AG09309 (cell line): ENCODE data around the gene RAPGEF4.

Experiments used
- DNase-seq: peaks from one replicate; pipeline ENCODE4 v3.0.0-alpha.2; 2010; ENCODE audit warnings: low read depth
- H3K4me3 ChIP-seq: 2 replicates; pipeline ENCODE4 v1.5.1; 2011; ENCODE audit warnings: mild to moderate bottlenecking, low read depth, low read length, moderate library complexity; ENCODE audit not compliant: control insufficient read depth
- TF ChIP-seq, protein P1 (sequence below): IDR thresholded peaks from 2 replicates; pipeline ENCODE4 v1.5.1; 2011; ENCODE audit warnings: mild to moderate bottlenecking, low read depth, low read length, inconsistent platforms; ENCODE audit not compliant: insufficient read depth, control insufficient read depth; ENCODE audit errors: missing control alignments

RAPGEF4 gene

DNA sequence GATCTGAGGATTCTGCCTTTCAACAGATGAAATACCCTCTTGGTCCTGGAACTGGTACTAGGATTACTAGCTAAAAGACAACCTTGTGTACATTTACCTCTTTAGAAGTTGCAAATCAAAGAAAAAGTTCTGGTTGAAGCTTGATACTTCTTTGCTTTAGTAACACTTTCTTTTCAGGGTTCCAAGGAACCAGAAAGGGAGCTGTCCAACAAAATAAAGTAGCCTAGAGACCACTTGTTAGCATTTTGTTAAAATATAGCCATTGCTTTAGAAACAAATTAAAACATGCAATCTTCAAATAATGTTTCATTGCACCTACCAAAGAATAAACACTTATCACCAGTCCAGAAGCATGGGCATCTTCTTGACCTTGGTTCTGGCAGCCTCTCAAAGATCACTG, 222.1 kb downstream of the RAPGEF4 start:
- TF ChIP-seq, protein P1, sequence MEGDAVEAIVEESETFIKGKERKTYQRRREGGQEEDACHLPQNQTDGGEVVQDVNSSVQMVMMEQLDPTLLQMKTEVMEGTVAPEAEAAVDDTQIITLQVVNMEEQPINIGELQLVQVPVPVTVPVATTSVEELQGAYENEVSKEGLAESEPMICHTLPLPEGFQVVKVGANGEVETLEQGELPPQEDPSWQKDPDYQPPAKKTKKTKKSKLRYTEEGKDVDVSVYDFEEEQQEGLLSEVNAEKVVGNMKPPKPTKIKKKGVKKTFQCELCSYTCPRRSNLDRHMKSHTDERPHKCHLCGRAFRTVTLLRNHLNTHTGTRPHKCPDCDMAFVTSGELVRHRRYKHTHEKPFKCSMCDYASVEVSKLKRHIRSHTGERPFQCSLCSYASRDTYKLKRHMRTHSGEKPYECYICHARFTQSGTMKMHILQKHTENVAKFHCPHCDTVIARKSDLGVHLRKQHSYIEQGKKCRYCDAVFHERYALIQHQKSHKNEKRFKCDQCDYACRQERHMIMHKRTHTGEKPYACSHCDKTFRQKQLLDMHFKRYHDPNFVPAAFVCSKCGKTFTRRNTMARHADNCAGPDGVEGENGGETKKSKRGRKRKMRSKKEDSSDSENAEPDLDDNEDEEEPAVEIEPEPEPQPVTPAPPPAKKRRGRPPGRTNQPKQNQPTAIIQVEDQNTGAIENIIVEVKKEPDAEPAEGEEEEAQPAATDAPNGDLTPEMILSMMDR, result no peak
- no peak overlapping the region for H3K4me3 ChIP-seq
- DNase-seq, result no peak

DNA sequence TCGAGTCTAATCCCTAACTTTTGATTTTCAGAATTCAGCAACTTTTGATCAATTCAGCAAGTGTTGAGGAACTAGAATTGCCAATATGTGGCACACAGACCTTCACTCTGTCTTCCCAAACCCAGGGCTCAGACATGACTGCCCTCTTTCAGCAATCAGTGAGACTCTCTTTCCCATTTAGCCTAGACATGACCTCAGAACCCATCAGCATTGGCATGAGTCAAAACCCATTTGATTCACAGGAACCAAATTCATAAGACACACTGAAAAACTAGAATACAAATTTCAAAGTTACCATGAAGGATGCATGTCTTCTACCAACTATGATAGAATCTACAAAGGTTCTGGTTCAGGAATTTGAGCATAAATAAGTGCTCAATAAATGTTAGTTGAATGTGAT, 226.4 kb downstream of the RAPGEF4 start:
- no peak for DNase-seq
- TF ChIP-seq, protein P1, result no peak

DNA sequence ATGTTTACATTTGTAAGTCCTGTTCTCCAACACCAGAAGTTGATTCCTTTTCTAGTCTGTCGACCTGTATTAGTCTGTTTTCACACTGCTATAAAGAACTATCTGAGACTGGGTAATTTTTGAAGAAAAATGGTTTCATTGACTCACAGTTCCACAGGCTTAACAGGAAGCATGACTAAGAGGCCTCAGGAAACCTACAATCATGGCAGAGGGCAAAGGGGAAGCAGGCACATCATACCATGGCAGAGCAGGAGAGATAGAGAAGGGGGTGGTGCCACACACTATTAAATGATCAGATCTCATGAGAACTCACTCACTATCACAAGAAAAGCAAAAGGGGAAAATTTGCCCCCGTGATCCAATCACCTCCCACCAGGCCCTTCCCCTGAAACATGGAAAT, 227.2 kb downstream of the RAPGEF4 start:
- H3K4me3 ChIP-seq, result no peak overlapping the region
- TF ChIP-seq, protein P1, result no peak
- no peak for DNase-seq

More for the DNA sequence above, 226.4 kb downstream of the RAPGEF4 start:
- no peak overlapping the region for H3K4me3 ChIP-seq

DNA sequence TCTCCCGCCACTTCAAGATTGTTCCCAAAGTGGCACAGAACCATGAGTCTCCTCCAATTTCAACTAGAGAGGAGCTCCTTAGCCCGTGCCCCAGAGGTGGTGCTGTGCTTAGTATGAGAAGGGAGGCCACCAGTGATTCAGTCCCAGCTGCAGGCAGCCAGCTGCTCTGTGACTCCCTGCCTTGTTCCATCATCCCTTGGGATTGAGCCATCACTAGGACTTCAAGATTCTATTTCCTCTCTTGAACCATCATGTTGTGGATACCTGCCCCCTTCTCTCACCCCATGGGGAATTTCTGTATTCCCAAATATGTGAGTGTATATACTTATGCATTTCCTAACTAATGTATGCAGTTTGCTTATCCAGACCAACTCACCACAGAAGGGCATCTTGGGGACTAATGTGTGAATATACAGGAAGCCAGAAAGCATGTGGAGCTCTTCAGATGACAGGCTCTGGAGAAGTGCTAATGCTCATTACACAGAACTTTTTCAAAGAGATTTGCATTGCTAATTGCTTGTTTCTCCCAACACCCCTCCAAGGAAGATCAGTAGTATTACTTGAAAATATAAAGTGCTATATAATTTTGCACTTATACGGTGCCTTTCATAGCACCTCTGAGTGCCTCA, 229.0 kb downstream of the RAPGEF4 start:
- H3K4me3 ChIP-seq, result no peak overlapping the region
- DNase-seq, result no peak

DNA sequence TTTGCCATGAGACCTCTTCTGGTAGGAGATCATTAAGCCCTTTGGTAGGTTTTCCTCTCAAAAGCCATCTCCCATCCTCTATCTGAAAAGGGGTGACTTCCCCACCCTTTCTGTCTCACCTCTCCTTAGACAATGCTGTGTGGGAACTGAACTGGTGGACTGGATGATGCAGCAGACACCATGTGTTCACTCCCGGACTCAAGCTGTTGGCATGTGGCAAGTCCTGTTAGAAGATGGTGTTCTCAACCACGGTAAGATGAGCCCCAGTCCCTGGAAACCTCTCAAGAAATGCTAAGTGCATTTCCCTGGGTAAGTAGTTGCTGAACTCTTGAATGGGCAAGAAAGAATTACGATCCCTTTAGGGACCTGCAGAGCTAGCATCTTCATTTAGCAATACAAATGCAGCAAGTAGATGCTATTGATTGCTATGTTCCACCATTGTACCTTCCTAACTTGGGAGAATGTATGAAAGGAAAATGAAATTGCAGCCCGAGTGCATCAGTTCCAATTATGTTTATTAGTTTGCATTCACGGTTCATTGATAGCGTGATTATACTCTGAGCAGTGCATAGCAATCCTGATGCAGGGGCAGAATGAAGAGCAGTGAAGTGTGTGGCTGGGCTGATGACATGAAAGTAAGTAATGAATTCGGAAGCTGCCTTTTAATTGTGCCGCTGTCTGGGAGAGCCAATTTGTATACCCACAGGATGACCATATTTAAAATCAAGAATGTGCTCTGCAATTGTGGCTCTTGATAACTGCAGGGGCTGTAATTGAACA, 230.0 kb downstream of the RAPGEF4 start:
- no peak for DNase-seq
- H3K4me3 ChIP-seq, result no peak overlapping the region
- TF ChIP-seq, protein P1, result no peak

More for the DNA sequence above, 229.0 kb downstream of the RAPGEF4 start:
- TF ChIP-seq, protein P1, result no peak

DNA sequence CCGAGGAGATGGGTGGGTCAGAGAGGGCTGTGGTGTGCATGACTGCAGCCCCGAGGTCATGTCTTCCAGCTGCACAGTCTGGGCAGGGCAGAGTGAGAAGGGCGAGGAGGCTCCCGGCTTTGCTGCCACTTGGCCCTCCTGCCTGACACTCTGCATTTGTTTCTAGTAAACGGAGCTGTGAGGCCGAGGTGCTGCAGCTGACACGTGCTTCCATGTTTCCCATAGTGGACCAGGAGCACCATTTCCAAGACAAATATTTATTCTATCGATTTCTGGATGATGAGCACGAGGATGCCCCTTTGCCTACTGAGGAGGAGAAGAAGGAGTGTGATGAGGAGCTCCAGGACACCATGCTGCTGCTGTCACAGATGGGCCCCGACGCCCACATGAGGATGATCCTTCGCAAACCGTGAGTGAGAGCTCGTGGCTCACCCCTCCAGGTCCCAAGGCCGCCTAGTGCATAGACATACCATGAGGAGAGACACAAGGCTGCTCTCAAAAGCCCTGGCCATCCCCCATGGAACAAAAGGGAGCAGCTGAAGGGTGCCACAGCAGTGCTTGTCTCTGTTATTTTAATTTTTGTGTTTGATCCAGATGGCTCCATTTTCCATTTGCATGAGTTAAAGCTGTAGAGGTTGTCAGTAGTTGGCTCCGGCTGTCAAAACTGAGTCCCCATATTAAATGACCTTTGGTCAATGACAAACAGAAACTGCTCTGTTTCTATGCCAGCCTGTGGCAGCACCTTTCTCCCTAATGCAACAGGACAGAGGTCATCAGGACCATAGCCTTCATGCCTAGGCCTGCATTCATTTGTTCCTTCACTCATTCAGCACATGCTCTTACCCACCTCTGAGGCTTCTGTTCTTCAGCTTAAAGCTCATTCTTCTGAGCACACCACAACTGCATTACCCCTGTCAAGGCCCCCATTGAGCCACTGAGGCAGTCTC, 231.7 kb downstream of the RAPGEF4 start:
- no peak for DNase-seq
- TF ChIP-seq, protein P1, result no peak
- H3K4me3 ChIP-seq, result no peak overlapping the region
